ENCODE measurements around the gene CCNE1.

- TF ChIP-seq CTCF (conservative IDR thresholded peaks at IDR 0.05; ENCODE audit: low read length), result no peak
- TF ChIP-seq EZH2phosphoT487 (IDR thresholded peaks at IDR 0.05; ENCODE audit: borderline replicate concordance), result no peak
These were observed 12.0 kb downstream of the CCNE1 start for GRCh38 chr19:29823581-29824330.
